T-cell (primary cell): Measurements from ENCODE around the gene KCNK3. TPM values are rescaled to one million over a fixed set of nuclear protein-coding genes. Genes with fewer than 3 reads are reported as not detected.

ENCODE experiments used
- ATAC-seq, 4 experiments: fragments of 200-7000 bp in 3 of 4; fragments of 150-1000 bp in 1 of 4; cut with Tn5 transposase; replicated peaks in 1 of 4; 1 replicate in 3 of 4; 2 replicates in 1 of 4; pipeline ENCODE4 v1.10.0; 2021; ENCODE audit warnings: moderate library complexity in 3 of 4, mild to moderate bottlenecking in 2 of 4, moderate number of reproducible peaks in 1 of 4
- CTCF ChIA-PET, 2 donors: fragments of 300-600 bp; sonication (Branson Sonifier 250); formaldehyde crosslinking; loops; one replicate each; lab custom pipeline; 2022; ENCODE audit warnings: antibody characterized with exemption in 2 of 2; lab: Charles Lee
- POLR2A ChIA-PET, 2 donors: fragments of 300-600 bp; sonication (Branson Sonifier 250); formaldehyde crosslinking; loops; one replicate each; lab custom pipeline; 2022; ENCODE audit warnings: antibody characterized with exemption in 2 of 2; lab: Charles Lee
- DNase-seq, 35 experiments: peaks; one replicate each; pipeline versions ENCODE4 v3.0.0 to v3.0.0-alpha.2; 2013 to 2023
- H3K27ac ChIP-seq: one replicate; pipeline ENCODE4 v1.5.1; 2013; ENCODE audit warnings: low read length
- H3K27me3 ChIP-seq, 2 experiments: replicated peaks in 1 of 2; 1 replicate in 1 of 2; 2 replicates in 1 of 2; pipeline versions ENCODE4 v1.6.1 to v1.7.0; 2013; ENCODE audit warnings: low read length in 1 of 2, mixed read lengths in 1 of 2; ENCODE audit not compliant: control insufficient read depth in 2 of 2, insufficient read depth in 2 of 2; ENCODE audit errors: extremely low read depth in 1 of 2
- H3K36me3 ChIP-seq, 2 donors: 1 replicate in 1 of 2; 2 replicates in 1 of 2; pipeline versions ENCODE4 v1.6.1 to v1.7.0; 2013; ENCODE audit warnings: low read length in 1 of 2; ENCODE audit not compliant: control insufficient read depth in 2 of 2, insufficient read depth in 1 of 2; ENCODE audit errors: extremely low read depth in 1 of 2
- H3K4me1 ChIP-seq, 2 experiments: 1 replicate in 1 of 2; 2 replicates in 1 of 2; pipeline versions ENCODE4 v1.6.1 to v1.7.0; 2013; ENCODE audit warnings: low read length in 2 of 2, mixed read lengths in 1 of 2; ENCODE audit not compliant: insufficient read depth in 2 of 2, control insufficient read depth in 1 of 2; ENCODE audit errors: extremely low read depth in 1 of 2
- H3K4me3 ChIP-seq, 2 donors: 1 replicate in 1 of 2; 2 replicates in 1 of 2; pipeline versions ENCODE4 v1.5.1 to v1.7.0; 2013; ENCODE audit warnings: mild to moderate bottlenecking in 2 of 2, low read length in 1 of 2, moderate library complexity in 1 of 2; ENCODE audit not compliant: control insufficient read depth in 1 of 2; ENCODE audit errors: extremely low read depth in 1 of 2
- H3K9me3 ChIP-seq: 2 replicates; pipeline ENCODE4 v1.7.0; 2013
- H3K27ac Mint-ChIP-seq, 2 donors: one replicate each; pipeline ENCODE4 v1.8.0; 2020 to 2021; ENCODE audit warnings: mild to moderate bottlenecking in 2 of 2, mixed read lengths in 2 of 2
- H3K27me3 Mint-ChIP-seq, 2 donors: one replicate each; pipeline ENCODE4 v1.8.0; 2021 to 2022; ENCODE audit warnings: mixed read lengths in 2 of 2
- H3K36me3 Mint-ChIP-seq: one replicate; pipeline ENCODE4 v1.8.0; 2021; ENCODE audit warnings: mixed read lengths
- H3K4me1 Mint-ChIP-seq, 3 donors: one replicate each; pipeline ENCODE4 v1.8.0; 2020 to 2022; ENCODE audit warnings: mixed read lengths in 3 of 3, mild to moderate bottlenecking in 1 of 3
- H3K4me3 Mint-ChIP-seq, 3 donors: one replicate each; pipeline ENCODE4 v1.8.0; 2020 to 2022; ENCODE audit warnings: mild to moderate bottlenecking in 3 of 3, mixed read lengths in 3 of 3, moderate library complexity in 3 of 3
- H3K9me3 Mint-ChIP-seq, 3 donors: one replicate each; pipeline ENCODE4 v1.8.0; 2020 to 2022; ENCODE audit warnings: mixed read lengths in 3 of 3
- WGBS: methylation state at CpG from one replicate; pipeline ENCODE4 v1.1.5; 2013; ENCODE audit warnings: missing lambda C conversion rate; ENCODE audit not compliant: insufficient coverage; 5-methylcytosine and 5-hydroxymethylcytosine counted together
- total RNA-seq, 35 experiments: library from RNA in 6 of 35; stranded (reverse) in 6 of 35; fragments of 120-200 nt in 1 of 35; gene quantifications; one replicate each; pipeline versions ENCODE4 v1.2.1 to v1.2.4 and lab custom pipeline; 2013 to 2026

KCNK3 gene
- total RNA-seq, 5 donors from 2014 or later (not counting 1 experiment from before 2014, with no cell fraction given): 0.23 to 0.35 (median 0.26) TPM; not detected in 2

- peak overlapping the region; percentile 92 to 94 (median 93) for H3K4me3 Mint-ChIP-seq
- CTCF ChIA-PET: interaction anchor here (0.6 to 1.0 kb wide), 3 partner anchors 12 to 20 kb away, joined by 3 read pairs; partner anchors contain the start of gene CENPA (in 1 of the 2)
- POLR2A ChIA-PET: no interaction called here
- Histone ChIP-seq H3K27me3 (no peaks in the 10 kb centered on the region), H3K36me3 (peaks cover 0 to 2% of the 10 kb centered on the region in 2 donors), H3K4me3 (peak overlapping the region in 1 of 2 donors; percentile 93), H3K27ac (peak overlapping the region; percentile 76), H3K4me1 (peaks cover 4 to 68% of the 10 kb centered on the region in 2 experiments), H3K9me3 (no peaks in the 10 kb centered on the region)
- H3K27ac Mint-ChIP-seq: peak overlapping the region; percentile 83 to 86
- H3K36me3 Mint-ChIP-seq: no peaks in the 10 kb centered on the region
- ATAC-seq (no peak), DNase-seq (no peak)
- peaks cover 34 to 58% (median 56%) of the 10 kb centered on the region in 3 donors for H3K4me1 Mint-ChIP-seq
- H3K27me3 Mint-ChIP-seq: no peaks in the 10 kb centered on the region
- WGBS: 88% methylated on average over 7 of the region's 10 CpGs
- no peaks in the 10 kb centered on the region for H3K9me3 Mint-ChIP-seq
Measured at GRCh38 chr2:26765475-26766200, 73.1 kb downstream of the KCNK3 start.

GRCh38 chr2:26767129-26767528 is 74.6 kb downstream of the KCNK3 start:
- ChIA-PET POLR2A (no interaction called here), CTCF (no interaction called here)
- peaks cover 5 to 83% of the 10 kb centered on the region in 2 experiments for H3K4me1 ChIP-seq
- H3K27me3 ChIP-seq: no peaks in the 10 kb centered on the region
- H3K4me3 ChIP-seq: no peak overlapping the region
- ATAC-seq: no peak
- no peak for DNase-seq
- H3K36me3 Mint-ChIP-seq: no peaks in the 10 kb centered on the region
- H3K9me3 ChIP-seq: no peaks in the 10 kb centered on the region
- H3K27me3 Mint-ChIP-seq: no peaks in the 10 kb centered on the region
- peak overlapping the region in 1 of 3 donors; percentile 42 for H3K4me3 Mint-ChIP-seq
- H3K36me3 ChIP-seq: peaks cover 0 to 2% of the 10 kb centered on the region in 2 donors
- H3K27ac ChIP-seq: peak overlapping the region; percentile 17
- peak overlapping the region; percentile 34 to 41 for H3K27ac Mint-ChIP-seq
- H3K4me1 Mint-ChIP-seq: peaks cover 49 to 71% (median 69%) of the 10 kb centered on the region in 3 donors
- H3K9me3 Mint-ChIP-seq: no peaks in the 10 kb centered on the region
- 94% methylated on average over 2 of the region's 5 CpGs for WGBS

GRCh38 chr2:26767894-26768487 is 75.5 kb downstream of the KCNK3 start:
- WGBS: 96% methylated on average over 3 of the region's 5 CpGs
- Histone ChIP-seq H3K27ac (no peak overlapping the region), H3K27me3 (no peaks in the 10 kb centered on the region), H3K4me1 (peaks cover 12 to 91% of the 10 kb centered on the region in 2 experiments), H3K36me3 (peaks cover 0 to 2% of the 10 kb centered on the region in 2 donors), H3K4me3 (no peak overlapping the region), H3K9me3 (no peaks in the 10 kb centered on the region)
- Mint-ChIP-seq H3K36me3 (no peaks in the 10 kb centered on the region), H3K4me3 (no peak overlapping the region), H3K4me1 (peaks cover 57 to 79% (median 78%) of the 10 kb centered on the region in 3 donors), H3K9me3 (no peaks in the 10 kb centered on the region), H3K27me3 (no peaks in the 10 kb centered on the region), H3K27ac (peak overlapping the region in 1 of 2 donors; percentile 58)
- ATAC-seq (no peak), DNase-seq (no peak)
- POLR2A ChIA-PET: interaction anchor here in 1 of 2 donors (0.7 kb wide), 1 partner anchor 10 kb away, joined by 3 read pairs; no protein-coding TSS in a partner anchor
- CTCF ChIA-PET: no interaction called here

GRCh38 chr2:26768759-26769088 is 76.2 kb downstream of the KCNK3 start:
- H3K9me3 ChIP-seq: no peaks in the 10 kb centered on the region
- Mint-ChIP-seq H3K9me3 (no peaks in the 10 kb centered on the region), H3K4me1 (peaks cover 52 to 75% (median 74%) of the 10 kb centered on the region in 3 donors), H3K27ac (peak overlapping the region in 1 of 2 donors; percentile 58), H3K4me3 (no peak overlapping the region), H3K36me3 (no peaks in the 10 kb centered on the region), H3K27me3 (no peaks in the 10 kb centered on the region)
- no peak overlapping the region for H3K27ac ChIP-seq
- H3K4me1 ChIP-seq: peaks cover 12 to 88% of the 10 kb centered on the region in 2 experiments
- no peak for DNase-seq
- peaks cover 2% of the 10 kb centered on the region in 2 donors for H3K36me3 ChIP-seq
- H3K27me3 ChIP-seq: no peaks in the 10 kb centered on the region
- ATAC-seq: no peak
- no CpG with 5 or more reads among the region's 3 CpGs for WGBS
- POLR2A ChIA-PET: no interaction called here
- CTCF ChIA-PET: no interaction called here
- H3K4me3 ChIP-seq: no peak overlapping the region

GRCh38 chr2:26769089-26769761 is 76.7 kb downstream of the KCNK3 start:
- no peaks in the 10 kb centered on the region for H3K27me3 ChIP-seq
- no peaks in the 10 kb centered on the region for H3K36me3 Mint-ChIP-seq
- DNase-seq (peak in 7 of 35 experiments; percentile 13 to 57 (median 18)), ATAC-seq (no peak)
- peaks cover 12 to 86% of the 10 kb centered on the region in 2 experiments for H3K4me1 ChIP-seq
- H3K27ac ChIP-seq: no peak overlapping the region
- no peaks in the 10 kb centered on the region for H3K9me3 Mint-ChIP-seq
- 62% methylated on average over 9 of the region's 14 CpGs for WGBS
- H3K4me3 Mint-ChIP-seq: no peak overlapping the region
- CTCF ChIA-PET: no interaction called here
- peaks cover 48 to 74% (median 72%) of the 10 kb centered on the region in 3 donors for H3K4me1 Mint-ChIP-seq
- peaks cover 6 to 7% of the 10 kb centered on the region in 2 donors for H3K36me3 ChIP-seq
- H3K27me3 Mint-ChIP-seq: no peaks in the 10 kb centered on the region
- H3K27ac Mint-ChIP-seq: peak overlapping the region; percentile 58 to 59
- H3K4me3 ChIP-seq: no peak overlapping the region
- H3K9me3 ChIP-seq: no peaks in the 10 kb centered on the region
- POLR2A ChIA-PET: no interaction called here

GRCh38 chr2:26770986-26771586 is 78.6 kb downstream of the KCNK3 start:
- H3K4me3 Mint-ChIP-seq: no peak overlapping the region
- peaks cover 33 to 58% (median 56%) of the 10 kb centered on the region in 3 donors for H3K4me1 Mint-ChIP-seq
- POLR2A ChIA-PET: interaction anchor here (0.6 kb wide), 2 partner anchors 70 to 1409 kb away, joined by 6 read pairs; no protein-coding TSS in a partner anchor
- no peaks in the 10 kb centered on the region for H3K9me3 Mint-ChIP-seq
- peaks cover 19 to 25% of the 10 kb centered on the region in 2 donors for H3K36me3 ChIP-seq
- peak overlapping the region; percentile 86 to 93 for H3K27ac Mint-ChIP-seq
- peaks cover 8 to 70% of the 10 kb centered on the region in 2 experiments for H3K4me1 ChIP-seq
- no peaks in the 10 kb centered on the region for H3K27me3 Mint-ChIP-seq
- no peak overlapping the region for H3K4me3 ChIP-seq
- CTCF ChIA-PET: no interaction called here
- H3K9me3 ChIP-seq: no peaks in the 10 kb centered on the region
- DNase-seq (peak in 6 of 35 experiments; percentile 11 to 59 (median 22)), ATAC-seq (no peak)
- no peaks in the 10 kb centered on the region for H3K27me3 ChIP-seq
- H3K27ac ChIP-seq: no peak overlapping the region
- whole genome bisulfite sequencing: no CpG with 5 or more reads among the region's 6 CpGs
- H3K36me3 Mint-ChIP-seq: peaks cover 5% of the 10 kb centered on the region
